ENCODE results near the gene NAP1L3. TPM values are rescaled to one million over a fixed set of nuclear protein-coding genes. Genes with fewer than 3 reads are reported as not detected.

Gene NAP1L3
- total RNA-seq (2022) (0.15 TPM in 1 of 2 replicates, not detected in the other), Bru-seq, nascent RNA (percentile 21 among the genes with signal in this experiment), BruChase-seq, experiment 1, labeled RNA remaining after a 6-hour chase (percentile 33 among the genes with signal in this experiment), BruChase-seq, experiment 2, labeled RNA remaining after a 2-hour chase (percentile 31 among the genes with signal in this experiment)
- long read RNA-seq: 0 reads

- no peak for DNase-seq (ENCODE audit: unreplicated experiment)
- ChIA-PET POLR2A (interaction anchor here (2.1 kb wide), 1 partner anchor 11 kb away, joined by 6 read pairs; no protein-coding TSS in a partner anchor), CTCF (no interaction called here)
- Mint-ChIP-seq H3K27ac (ENCODE audit: low read depth, unreplicated experiment) (no peak within 1 kb of the TSS), H3K27me3 (ENCODE audit: insufficient read depth, unreplicated experiment) (peaks cover 35% of the 10 kb centered on the region), H3K36me3 (ENCODE audit: insufficient read depth, unreplicated experiment) (no peaks in the 10 kb centered on the region), H3K4me3 (ENCODE audit: unreplicated experiment) (peak within 1 kb of the TSS; percentile 28), H3K9me3 (ENCODE audit: unreplicated experiment) (no peaks in the 10 kb centered on the region), H3K4me1 (ENCODE audit: insufficient read depth, unreplicated experiment) (no peaks in the 10 kb centered on the region)
- no TSS peak for BruUV-seq (replicated peaks)
- intact Hi-C loops (cut with micrococcal nuclease): no loop called here
- TF ChIP-seq CTCF (IDR thresholded peaks at IDR 0.05; ENCODE audit: unreplicated experiment): no peak
Observed at GRCh38 chrX:93673056-93673868, at the start of gene NAP1L3. Gene NAP1L3 (minus strand): TSS chrX:93673578. CDS start chrX:93673304, 274 bp downstream.

GRCh38 chrX:93711076-93711475 lies 37.7 kb upstream of the NAP1L3 start:
- H3K4me3 Mint-ChIP-seq (ENCODE audit: unreplicated experiment): no peak overlapping the region
- BruUV-seq (replicated peaks): no TSS peak
- CTCF ChIA-PET: no interaction called here
- peaks cover 6% of the 10 kb centered on the region for H3K9me3 Mint-ChIP-seq (ENCODE audit: unreplicated experiment)
- DNase-seq (ENCODE audit: unreplicated experiment): no peak
- H3K27ac Mint-ChIP-seq (ENCODE audit: low read depth, unreplicated experiment): no peak overlapping the region
- intact Hi-C loops (cut with micrococcal nuclease): no loop called here
- H3K36me3 Mint-ChIP-seq (ENCODE audit: insufficient read depth, unreplicated experiment): no peaks in the 10 kb centered on the region
- peaks cover 80% of the 10 kb centered on the region for H3K27me3 Mint-ChIP-seq (ENCODE audit: insufficient read depth, unreplicated experiment)
- TF ChIP-seq CTCF (IDR thresholded peaks at IDR 0.05; ENCODE audit: unreplicated experiment): no peak
- H3K4me1 Mint-ChIP-seq (ENCODE audit: insufficient read depth, unreplicated experiment): no peaks in the 10 kb centered on the region
- POLR2A ChIA-PET: no interaction called here

- Mint-ChIP-seq H3K27ac (ENCODE audit: low read depth, unreplicated experiment) (no peak overlapping the region), H3K27me3 (ENCODE audit: insufficient read depth, unreplicated experiment) (peaks cover 48% of the 10 kb centered on the region), H3K36me3 (ENCODE audit: insufficient read depth, unreplicated experiment) (no peaks in the 10 kb centered on the region), H3K9me3 (ENCODE audit: unreplicated experiment) (peaks cover 6% of the 10 kb centered on the region), H3K4me3 (ENCODE audit: unreplicated experiment) (no peak overlapping the region), H3K4me1 (ENCODE audit: insufficient read depth, unreplicated experiment) (no peaks in the 10 kb centered on the region)
- no peak for TF ChIP-seq CTCF (IDR thresholded peaks at IDR 0.05; ENCODE audit: unreplicated experiment)
- POLR2A ChIA-PET: no interaction called here
- DNase-seq (ENCODE audit: unreplicated experiment): no peak
- intact Hi-C loops (cut with micrococcal nuclease): no loop called here
- CTCF ChIA-PET: interaction anchor here (0.5 to 0.6 kb wide), 2 partner anchors 404 to 887 kb away, joined by 3 read pairs; no protein-coding TSS in a partner anchor
- no TSS peak for BruUV-seq (replicated peaks)
Observed at GRCh38 chrX:93703701-93704100, 30.3 kb upstream of the NAP1L3 start.

GRCh38 chrX:93695981-93696380 lies 22.6 kb upstream of the NAP1L3 start:
- DNase-seq (ENCODE audit: unreplicated experiment): no peak
- CTCF ChIA-PET: interaction anchor here (0.6 kb wide), 2 partner anchors 72 to 1013 kb away, joined by 5 to 6 read pairs; no protein-coding TSS in a partner anchor
- no peak for TF ChIP-seq CTCF (IDR thresholded peaks at IDR 0.05; ENCODE audit: unreplicated experiment)
- H3K27ac Mint-ChIP-seq (ENCODE audit: low read depth, unreplicated experiment): no peak overlapping the region
- no peak overlapping the region for H3K4me3 Mint-ChIP-seq (ENCODE audit: unreplicated experiment)
- POLR2A ChIA-PET: no interaction called here
- H3K36me3 Mint-ChIP-seq (ENCODE audit: insufficient read depth, unreplicated experiment): no peaks in the 10 kb centered on the region
- H3K27me3 Mint-ChIP-seq (ENCODE audit: insufficient read depth, unreplicated experiment): peaks cover 38% of the 10 kb centered on the region
- intact Hi-C loops (cut with micrococcal nuclease): no loop called here
- H3K9me3 Mint-ChIP-seq (ENCODE audit: unreplicated experiment): no peaks in the 10 kb centered on the region
- H3K4me1 Mint-ChIP-seq (ENCODE audit: insufficient read depth, unreplicated experiment): no peaks in the 10 kb centered on the region
- BruUV-seq (replicated peaks): no TSS peak

Data from MCF 10A (cell line).